GM12878 (cell line): ENCODE results near the gene LRP2BP.

ENCODE experiments used
- BMI1 ChIP-seq: fragments of 450-650 bp; IDR thresholded peaks from 2 replicates; pipeline ENCODE4 v1.6.1; 2016; ENCODE audit warnings: mild to moderate bottlenecking, moderate library complexity, borderline replicate concordance
- EZH2 ChIP-seq: IDR thresholded peaks from 2 replicates; pipeline ENCODE4 v1.6.1; 2012; ENCODE audit warnings: low read depth, mild to moderate bottlenecking, control low read depth, inconsistent platforms, low read length, borderline replicate concordance; ENCODE audit not compliant: control insufficient read depth
- FOXK2 ChIP-seq: fragments of 450-650 bp; IDR thresholded peaks from 2 replicates; pipeline ENCODE4 v1.6.1; 2017; ENCODE audit warnings: mild to moderate bottlenecking, moderate library complexity
- HCFC1 ChIP-seq: fragments of 150-350 bp; IDR thresholded peaks from 2 replicates; pipeline ENCODE4 v1.6.1; 2014; ENCODE audit warnings: low read length
- NFYA ChIP-seq: IDR thresholded peaks from 2 replicates; pipeline ENCODE4 v1.6.1; 2011; ENCODE audit warnings: low read depth, mild to moderate bottlenecking, low read length, improper control_type of control experiment, borderline replicate concordance
- POLR2A ChIP-seq: IDR thresholded peaks from 2 replicates; pipeline ENCODE4 v1.6.1; 2011; ENCODE audit warnings: low read depth, mild to moderate bottlenecking, low read length
- POLR2AphosphoS5 ChIP-seq: IDR thresholded peaks from 2 replicates; pipeline ENCODE4 v1.6.1; 2011; ENCODE audit warnings: mild to moderate bottlenecking, low read length, inconsistent platforms
- RCOR1 ChIP-seq: conservative IDR thresholded peaks from 2 replicates; pipeline ENCODE4 v1.6.1; 2012; ENCODE audit warnings: low read depth, low read length, improper control_type of control experiment
- RELA ChIP-seq: fragments of 450-650 bp; IDR thresholded peaks from 2 replicates; pipeline ENCODE4 v1.8.0; 2014; ENCODE audit warnings: borderline replicate concordance; ENCODE audit not compliant: partially characterized antibody
- TF ChIP-seq, protein P1 (sequence below), 3 experiments: IDR thresholded peaks in 2 of 3; conservative IDR thresholded peaks in 1 of 3; 2 replicates each; pipeline ENCODE4 v1.5.1; 2011; ENCODE audit warnings: low read depth in 3 of 3, low read length in 3 of 3, mild to moderate bottlenecking in 3 of 3, control low read depth in 2 of 3, moderate library complexity in 2 of 3, inconsistent platforms in 1 of 3, mixed read lengths in 1 of 3; ENCODE audit not compliant: control insufficient read depth in 2 of 3, insufficient read depth in 1 of 3; ENCODE audit errors: extremely low read depth in 1 of 3
- TF ChIP-seq, protein P2 (sequence below): IDR thresholded peaks from 2 replicates; pipeline ENCODE4 v1.6.1; 2011; ENCODE audit warnings: low read depth, low read length, improper control_type of control experiment, borderline replicate concordance
- TF ChIP-seq, protein P3 (sequence below): IDR thresholded peaks from 2 replicates; pipeline ENCODE4 v1.6.1; 2012; ENCODE audit warnings: low read length, inconsistent platforms
- TF ChIP-seq, protein P4 (sequence below): fragments of 450-650 bp; IDR thresholded peaks from 2 replicates; pipeline ENCODE4 v1.6.1; 2017; ENCODE audit warnings: mild to moderate bottlenecking, low read depth, inconsistent platforms; ENCODE audit not compliant: poor library complexity, severe bottlenecking

DNA sequence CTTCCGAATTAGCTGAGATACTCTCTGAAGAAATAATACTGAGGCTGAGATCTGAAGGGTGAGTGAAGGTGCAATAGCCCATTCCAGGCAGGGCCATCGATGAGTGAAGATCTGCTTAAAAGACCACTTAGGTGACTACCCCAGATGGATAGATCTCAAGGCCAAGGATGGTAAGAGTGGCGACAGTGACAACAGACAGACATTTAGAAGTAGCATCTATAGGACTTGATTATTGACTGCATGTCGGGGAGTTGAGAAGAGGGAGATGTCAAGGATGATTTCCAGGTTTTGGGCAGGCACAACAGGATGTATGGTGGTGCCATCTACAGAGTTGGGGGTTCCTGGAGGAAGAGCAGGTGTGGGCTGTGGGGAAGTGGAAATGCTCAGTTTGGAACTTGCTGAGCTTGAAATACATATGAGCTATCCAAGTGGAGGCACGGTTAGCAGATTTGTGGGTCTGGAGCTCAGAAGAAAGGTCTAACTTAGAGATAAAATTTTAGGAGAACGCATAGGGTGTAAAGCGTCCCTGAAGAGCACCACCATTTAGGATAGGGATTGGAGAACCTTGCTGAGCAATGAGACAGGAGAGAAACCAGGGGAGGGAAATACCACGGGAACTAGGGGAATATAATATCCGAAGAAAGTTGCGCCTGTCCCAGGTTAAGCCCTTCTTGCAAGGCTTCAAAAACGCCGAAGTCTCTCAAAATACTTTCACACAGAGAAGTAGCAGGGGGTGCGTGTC, 29.4 kb upstream of the LRP2BP start:
- TF ChIP-seq, protein P1, sequence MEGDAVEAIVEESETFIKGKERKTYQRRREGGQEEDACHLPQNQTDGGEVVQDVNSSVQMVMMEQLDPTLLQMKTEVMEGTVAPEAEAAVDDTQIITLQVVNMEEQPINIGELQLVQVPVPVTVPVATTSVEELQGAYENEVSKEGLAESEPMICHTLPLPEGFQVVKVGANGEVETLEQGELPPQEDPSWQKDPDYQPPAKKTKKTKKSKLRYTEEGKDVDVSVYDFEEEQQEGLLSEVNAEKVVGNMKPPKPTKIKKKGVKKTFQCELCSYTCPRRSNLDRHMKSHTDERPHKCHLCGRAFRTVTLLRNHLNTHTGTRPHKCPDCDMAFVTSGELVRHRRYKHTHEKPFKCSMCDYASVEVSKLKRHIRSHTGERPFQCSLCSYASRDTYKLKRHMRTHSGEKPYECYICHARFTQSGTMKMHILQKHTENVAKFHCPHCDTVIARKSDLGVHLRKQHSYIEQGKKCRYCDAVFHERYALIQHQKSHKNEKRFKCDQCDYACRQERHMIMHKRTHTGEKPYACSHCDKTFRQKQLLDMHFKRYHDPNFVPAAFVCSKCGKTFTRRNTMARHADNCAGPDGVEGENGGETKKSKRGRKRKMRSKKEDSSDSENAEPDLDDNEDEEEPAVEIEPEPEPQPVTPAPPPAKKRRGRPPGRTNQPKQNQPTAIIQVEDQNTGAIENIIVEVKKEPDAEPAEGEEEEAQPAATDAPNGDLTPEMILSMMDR (IDR thresholded peaks at IDR 0.05 in 2 of 3, conservative IDR thresholded peaks at IDR 0.05 in 1 of 3; ENCODE audit: control insufficient read depth in 2 of 3, extremely low read depth in 1 of 3, insufficient read depth in 1 of 3, low read depth in 3 of 3, low read length in 3 of 3), result no peak
- TF ChIP-seq FOXK2 (no peak), POLR2A (no peak), NFYA (no peak), RELA (no peak), EZH2 (no peak), RCOR1 (no peak), HCFC1 (no peak), POLR2AphosphoS5 (no peak), BMI1 (no peak)
- TF ChIP-seq, protein P2, sequence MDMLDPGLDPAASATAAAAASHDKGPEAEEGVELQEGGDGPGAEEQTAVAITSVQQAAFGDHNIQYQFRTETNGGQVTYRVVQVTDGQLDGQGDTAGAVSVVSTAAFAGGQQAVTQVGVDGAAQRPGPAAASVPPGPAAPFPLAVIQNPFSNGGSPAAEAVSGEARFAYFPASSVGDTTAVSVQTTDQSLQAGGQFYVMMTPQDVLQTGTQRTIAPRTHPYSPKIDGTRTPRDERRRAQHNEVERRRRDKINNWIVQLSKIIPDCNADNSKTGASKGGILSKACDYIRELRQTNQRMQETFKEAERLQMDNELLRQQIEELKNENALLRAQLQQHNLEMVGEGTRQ, result no peak
- TF ChIP-seq, protein P3, sequence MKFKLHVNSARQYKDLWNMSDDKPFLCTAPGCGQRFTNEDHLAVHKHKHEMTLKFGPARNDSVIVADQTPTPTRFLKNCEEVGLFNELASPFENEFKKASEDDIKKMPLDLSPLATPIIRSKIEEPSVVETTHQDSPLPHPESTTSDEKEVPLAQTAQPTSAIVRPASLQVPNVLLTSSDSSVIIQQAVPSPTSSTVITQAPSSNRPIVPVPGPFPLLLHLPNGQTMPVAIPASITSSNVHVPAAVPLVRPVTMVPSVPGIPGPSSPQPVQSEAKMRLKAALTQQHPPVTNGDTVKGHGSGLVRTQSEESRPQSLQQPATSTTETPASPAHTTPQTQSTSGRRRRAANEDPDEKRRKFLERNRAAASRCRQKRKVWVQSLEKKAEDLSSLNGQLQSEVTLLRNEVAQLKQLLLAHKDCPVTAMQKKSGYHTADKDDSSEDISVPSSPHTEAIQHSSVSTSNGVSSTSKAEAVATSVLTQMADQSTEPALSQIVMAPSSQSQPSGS, result no peak
- TF ChIP-seq, protein P4, sequence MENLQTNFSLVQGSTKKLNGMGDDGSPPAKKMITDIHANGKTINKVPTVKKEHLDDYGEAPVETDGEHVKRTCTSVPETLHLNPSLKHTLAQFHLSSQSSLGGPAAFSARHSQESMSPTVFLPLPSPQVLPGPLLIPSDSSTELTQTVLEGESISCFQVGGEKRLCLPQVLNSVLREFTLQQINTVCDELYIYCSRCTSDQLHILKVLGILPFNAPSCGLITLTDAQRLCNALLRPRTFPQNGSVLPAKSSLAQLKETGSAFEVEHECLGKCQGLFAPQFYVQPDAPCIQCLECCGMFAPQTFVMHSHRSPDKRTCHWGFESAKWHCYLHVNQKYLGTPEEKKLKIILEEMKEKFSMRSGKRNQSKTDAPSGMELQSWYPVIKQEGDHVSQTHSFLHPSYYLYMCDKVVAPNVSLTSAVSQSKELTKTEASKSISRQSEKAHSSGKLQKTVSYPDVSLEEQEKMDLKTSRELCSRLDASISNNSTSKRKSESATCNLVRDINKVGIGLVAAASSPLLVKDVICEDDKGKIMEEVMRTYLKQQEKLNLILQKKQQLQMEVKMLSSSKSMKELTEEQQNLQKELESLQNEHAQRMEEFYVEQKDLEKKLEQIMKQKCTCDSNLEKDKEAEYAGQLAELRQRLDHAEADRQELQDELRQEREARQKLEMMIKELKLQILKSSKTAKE, result no peak
